GM23248 (cell line): ENCODE measurements around the gene ZNF860. TPM values are rescaled to one million over a fixed set of nuclear protein-coding genes. Genes with fewer than 3 reads are reported as not detected.
A peak's percentile ranks its signal among the peaks of the same experiment; 100 is the strongest.

Experiments used
- DNase-seq: peaks from one replicate; pipeline ENCODE4 v3.0.0-alpha.2; 2015
- H2AFZ ChIP-seq: fragments of 200-600 bp; sonication (generic); 2 replicates; pipeline ENCODE4 v1.6.1; 2016; ENCODE audit warnings: antibody characterized with exemption
- H3F3A ChIP-seq: fragments of 200-600 bp; sonication (generic); 2 replicates; pipeline ENCODE4 v1.6.1; 2016; ENCODE audit warnings: mild to moderate bottlenecking, antibody characterized with exemption, mixed run types; ENCODE audit not compliant: insufficient read depth
- H3K27ac ChIP-seq: fragments of 200-600 bp; sonication (generic); 2 replicates; pipeline ENCODE4 v1.5.1; 2016; ENCODE audit warnings: mild to moderate bottlenecking
- H3K27me3 ChIP-seq: fragments of 200-600 bp; sonication (generic); replicated peaks from 2 replicates; pipeline ENCODE4 v1.6.1; 2016; ENCODE audit warnings: mild to moderate bottlenecking; ENCODE audit not compliant: insufficient read depth
- H3K36me3 ChIP-seq: fragments of 200-600 bp; sonication (generic); 2 replicates; pipeline ENCODE4 v1.6.1; 2016; ENCODE audit warnings: low read depth, mild to moderate bottlenecking
- H3K4me1 ChIP-seq: fragments of 200-600 bp; sonication (generic); 2 replicates; pipeline ENCODE4 v1.6.1; 2016; ENCODE audit warnings: mild to moderate bottlenecking; ENCODE audit not compliant: insufficient read depth
- H3K4me2 ChIP-seq: fragments of 200-600 bp; sonication (generic); one replicate; pipeline ENCODE4 v1.6.1; 2016; ENCODE audit warnings: mild to moderate bottlenecking; ENCODE audit not compliant: unreplicated experiment
- H3K4me3 ChIP-seq: fragments of 200-600 bp; sonication (generic); 2 replicates; pipeline ENCODE4 v1.5.1; 2016; ENCODE audit warnings: mild to moderate bottlenecking
- H3K79me2 ChIP-seq: fragments of 200-600 bp; sonication (generic); 2 replicates; pipeline ENCODE4 v1.6.1; 2016; ENCODE audit warnings: mild to moderate bottlenecking; ENCODE audit not compliant: insufficient read depth
- H3K9ac ChIP-seq: fragments of 200-600 bp; sonication (generic); 2 replicates; pipeline ENCODE4 v1.6.1; 2016; ENCODE audit warnings: mild to moderate bottlenecking
- H3K9me2 ChIP-seq: fragments of 200-600 bp; sonication (generic); 2 replicates; pipeline ENCODE4 v1.6.1; 2016; ENCODE audit warnings: mixed run types, mild to moderate bottlenecking, moderate library complexity; ENCODE audit not compliant: insufficient read depth
- H3K9me3 ChIP-seq: fragments of 200-600 bp; sonication (generic); one replicate; pipeline ENCODE4 v1.6.1; 2017; ENCODE audit warnings: low read depth
- H4K20me1 ChIP-seq: fragments of 200-600 bp; sonication (generic); 2 replicates; pipeline ENCODE4 v1.6.0; 2016; ENCODE audit not compliant: insufficient read depth
- EZH2 ChIP-seq: fragments of 200-600 bp; sonication (generic); IDR thresholded peaks from 2 replicates; pipeline ENCODE4 v1.6.1; 2018; ENCODE audit warnings: antibody characterized with exemption, mild to moderate bottlenecking; ENCODE audit not compliant: insufficient read depth, poor library complexity, severe bottlenecking
- EZH2phosphoT487 ChIP-seq: fragments of 200-600 bp; sonication (generic); IDR thresholded peaks from 2 replicates; pipeline ENCODE4 v1.6.1; 2018; ENCODE audit warnings: antibody characterized with exemption, moderate library complexity, mild to moderate bottlenecking, low read depth; ENCODE audit not compliant: insufficient read depth
- WGBS, 2 experiments: methylation state at CpG; one replicate each; pipeline ENCODE4 v1.1.6; 2015 to 2017; ENCODE audit warnings: low lambda C conversion rate in 2 of 2, low coverage in 1 of 2; ENCODE audit errors: missing lambda C conversion rate in 2 of 2; 5-methylcytosine and 5-hydroxymethylcytosine counted together
- in situ Hi-C: fragments of 300-500 bp; cut with MboI; formaldehyde crosslinking; loops from 2 replicates; pipeline ENCODE4 v1.15.0; 2020
- polyA plus RNA-seq: library from polyadenylated mRNA; unstranded; fragments of >200 nt; fragmentation: Nextera tagmentation; extraction: Ambion mirVana; gene quantifications from 2 replicates; pipeline ENCODE4 v1.2.1, GENCODE V29; 2016
- total RNA-seq: library from RNA; depleted of rRNA; stranded (reverse); fragments of >200 nt; shearing (Covaris generic); gene quantifications from 2 replicates; pipeline ENCODE4 v1.2.3, GENCODE V29; 2014

The ZNF860 gene
- total and polyA plus RNA-seq, 2 experiments from 2014 or later = 0.08 to 0.43 TPM

GRCh38 chr3:31979001-31979697 lies 2.4 kb upstream of the ZNF860 start:
- WGBS, 2 experiments = 95 to 97% methylated on average over 5 of the region's 5 CpGs
- Histone ChIP-seq H3K36me3 (no peaks in the 10 kb centered on the region), H2AFZ (no peak overlapping the region), H3K4me1 (no peaks in the 10 kb centered on the region), H3K27ac (no peak overlapping the region), H3K27me3 (0 out of 2 replicates have a peak, but pooled peaks cover 4% of the 10 kb centered on the region), H3K9me2 (no peaks in the 10 kb centered on the region), H3K4me3 (no peak overlapping the region), H3K79me2 (no peaks in the 10 kb centered on the region), H3F3A (0 out of 2 replicates have a peak, but pooled peaks cover 6% of the 10 kb centered on the region), H3K4me2 (no peak overlapping the region), H3K9ac (no peak overlapping the region), H3K9me3 (no peaks in the 10 kb centered on the region), H4K20me1 (no peaks in the 10 kb centered on the region)
- DNase-seq = no peak
- in situ Hi-C loops = no loop called here
- TF ChIP-seq EZH2phosphoT487 = no peak
- TF ChIP-seq EZH2 = no peak

GRCh38 chr3:31980530-31981205 lies 882 bp upstream of the ZNF860 start:
- 0 out of 2 replicates have a peak, but pooled peaks cover 6% of the 10 kb centered on the region for H3F3A ChIP-seq
- 0 out of 2 replicates have a peak, but pooled peaks cover under 1% of the 10 kb centered on the region for H3K27me3 ChIP-seq
- H3K36me3 ChIP-seq = no peaks in the 10 kb centered on the region
- H3K4me2 ChIP-seq = peak overlapping the region; percentile 74
- no peaks in the 10 kb centered on the region for H3K4me1 ChIP-seq
- no peaks in the 10 kb centered on the region for H3K9me2 ChIP-seq
- 0 to 1% methylated on average over 50 to 51 of the region's 66 CpGs for WGBS, 2 experiments
- in situ Hi-C loops = no loop called here
- peak overlapping the region; percentile 78 for H3K4me3 ChIP-seq
- peak overlapping the region; percentile 70 for H2AFZ ChIP-seq
- no peak overlapping the region for H3K27ac ChIP-seq
- H3K79me2 ChIP-seq = no peaks in the 10 kb centered on the region
- DNase-seq = peak; percentile 62
- no peaks in the 10 kb centered on the region for H3K9me3 ChIP-seq
- peak overlapping the region; percentile 54 for H3K9ac ChIP-seq
- H4K20me1 ChIP-seq = no peaks in the 10 kb centered on the region
- TF ChIP-seq EZH2 (no peak), EZH2phosphoT487 (no peak)

- WGBS, 2 experiments = 80 to 81% methylated on average over 4 of the region's 4 CpGs
- H3F3A ChIP-seq = 0 out of 2 replicates have a peak, but pooled peaks cover 6% of the 10 kb centered on the region
- H2AFZ ChIP-seq = no peak overlapping the region
- no peaks in the 10 kb centered on the region for H4K20me1 ChIP-seq
- H3K9me3 ChIP-seq = no peaks in the 10 kb centered on the region
- DNase-seq = no peak
- no peak overlapping the region for H3K4me3 ChIP-seq
- no peak overlapping the region for H3K9ac ChIP-seq
- in situ Hi-C loops = no loop called here
- no peaks in the 10 kb centered on the region for H3K36me3 ChIP-seq
- H3K79me2 ChIP-seq = no peaks in the 10 kb centered on the region
- H3K27me3 ChIP-seq = no peaks in the 10 kb centered on the region
- no peak for TF ChIP-seq EZH2
- no peak for TF ChIP-seq EZH2phosphoT487
- no peaks in the 10 kb centered on the region for H3K4me1 ChIP-seq
- no peak overlapping the region for H3K4me2 ChIP-seq
- no peak overlapping the region for H3K27ac ChIP-seq
- no peaks in the 10 kb centered on the region for H3K9me2 ChIP-seq
Observed at GRCh38 chr3:31984321-31984720, 2.8 kb downstream of the ZNF860 start.

GRCh38 chr3:31985831-31986230 lies 4.3 kb downstream of the ZNF860 start:
- Histone ChIP-seq H3K9me3 (no peaks in the 10 kb centered on the region), H2AFZ (no peak overlapping the region), H3K36me3 (no peaks in the 10 kb centered on the region), H4K20me1 (no peaks in the 10 kb centered on the region), H3F3A (0 out of 2 replicates have a peak, but pooled peaks cover 6% of the 10 kb centered on the region), H3K27me3 (no peaks in the 10 kb centered on the region), H3K79me2 (no peaks in the 10 kb centered on the region), H3K9me2 (no peaks in the 10 kb centered on the region), H3K4me3 (no peak overlapping the region), H3K4me1 (no peaks in the 10 kb centered on the region), H3K27ac (no peak overlapping the region), H3K9ac (no peak overlapping the region), H3K4me2 (no peak overlapping the region)
- WGBS, 2 experiments = 81 to 84% methylated on average over 2 of the region's 2 CpGs
- in situ Hi-C loops = no loop called here
- no peak for TF ChIP-seq EZH2
- no peak for TF ChIP-seq EZH2phosphoT487
- no peak for DNase-seq
